BLaER1 treated with 17β-estradiol and CSF1 and Interleukin-3, amounts not matched to agents 10 nM and 100 nM (cell line): ENCODE measurements around the gene ITM2A.

Experiments
- H3K27ac ChIP-seq, 11 experiments: shearing (Covaris generic); formaldehyde crosslinking; 2 replicates each; pipeline ENCODE4 v1.8.1; 2022
- H3K27me3 ChIP-seq, 11 experiments: shearing (Covaris generic); formaldehyde crosslinking; 2 replicates each; pipeline ENCODE4 v1.8.1; 2022
- H3K36me3 ChIP-seq, 11 experiments: shearing (Covaris generic); formaldehyde crosslinking; 2 replicates each; pipeline ENCODE4 v1.8.1; 2022
- H3K4me1 ChIP-seq, 10 experiments: shearing (Covaris generic); formaldehyde crosslinking; 2 replicates each; pipeline ENCODE4 v1.8.1; 2022
- H3K4me2 ChIP-seq, 11 experiments: shearing (Covaris generic); formaldehyde crosslinking; 2 replicates each; pipeline ENCODE4 v1.8.1; 2022
- H3K4me3 ChIP-seq, 10 experiments: shearing (Covaris generic); formaldehyde crosslinking; 2 replicates each; pipeline ENCODE4 v1.8.1; 2022
- H3K9ac ChIP-seq, 11 experiments: shearing (Covaris generic); formaldehyde crosslinking; 2 replicates each; pipeline ENCODE4 v1.8.1; 2022
- H3K9me3 ChIP-seq, 11 experiments: shearing (Covaris generic); formaldehyde crosslinking; replicated peaks in 1 of 11; 2 replicates each; pipeline ENCODE4 v1.8.1; 2022
- H4K20me1 ChIP-seq, 11 experiments: shearing (Covaris generic); formaldehyde crosslinking; 2 replicates each; pipeline ENCODE4 v1.8.1; 2022
- Cebpa-rat ChIP-seq, 11 experiments: shearing (Covaris generic); IDR thresholded peaks; 2 replicates each; pipeline ENCODE4 v1.8.1; 2022

Gene ITM2A

GRCh38 chrX:79366873-79367749 lies at the start of gene ITM2A:
ITM2A (minus strand) TSS chrX:79367334; CDS start chrX:79367215, 119 bp downstream.
- H3K9me3 ChIP-seq, result peaks cover 0 to 12% (median 5%) of the 10 kb centered on the region in 11 experiments; a peak in 8 of 22 replicates
- TF ChIP-seq Cebpa-rat (IDR thresholded peaks at IDR 0.05), result no peak
- no peak within 1 kb of the TSS for H3K9ac ChIP-seq
- no peak within 1 kb of the TSS for H3K4me3 ChIP-seq
- no peaks in the 10 kb centered on the region for H3K36me3 ChIP-seq
- H3K27ac ChIP-seq, result no peak within 1 kb of the TSS
- peaks cover 0 to 3% (median 0%) of the 10 kb centered on the region in 11 experiments; a peak in 1 of 22 replicates for H4K20me1 ChIP-seq
- peaks cover 72 to 100% (median 91%) of the 10 kb centered on the region in 11 experiments for H3K27me3 ChIP-seq
- no peak within 1 kb of the TSS for H3K4me2 ChIP-seq
- no peaks in the 10 kb centered on the region for H3K4me1 ChIP-seq

- Histone ChIP-seq H3K9ac (no peak overlapping the region), H3K4me3 (no peak overlapping the region), H3K4me2 (no peak overlapping the region), H3K36me3 (no peaks in the 10 kb centered on the region), H3K9me3 (no peaks in the 10 kb centered on the region), H3K27me3 (peaks cover 44 to 92% (median 84%) of the 10 kb centered on the region in 11 experiments), H4K20me1 (no peaks in the 10 kb centered on the region), H3K27ac (no peak overlapping the region), H3K4me1 (no peaks in the 10 kb centered on the region)
- no peak for TF ChIP-seq Cebpa-rat (IDR thresholded peaks at IDR 0.05)
These were observed 47.9 kb upstream of the ITM2A start for GRCh38 chrX:79415056-79415455.

- Histone ChIP-seq H3K9ac (no peak overlapping the region), H3K4me1 (no peaks in the 10 kb centered on the region), H3K36me3 (no peaks in the 10 kb centered on the region), H3K27ac (no peak overlapping the region), H3K27me3 (peaks cover 50 to 92% (median 84%) of the 10 kb centered on the region in 11 experiments), H4K20me1 (no peaks in the 10 kb centered on the region), H3K4me2 (no peak overlapping the region), H3K9me3 (no peaks in the 10 kb centered on the region), H3K4me3 (no peak overlapping the region)
- TF ChIP-seq Cebpa-rat (IDR thresholded peaks at IDR 0.05), result no peak
These were observed 46.8 kb upstream of the ITM2A start for GRCh38 chrX:79413963-79414362.

- Histone ChIP-seq H3K27me3 (peaks cover 58 to 92% (median 84%) of the 10 kb centered on the region in 11 experiments), H3K4me3 (no peak overlapping the region), H3K4me1 (no peaks in the 10 kb centered on the region), H3K36me3 (no peaks in the 10 kb centered on the region), H3K27ac (no peak overlapping the region), H3K9ac (no peak overlapping the region), H4K20me1 (no peaks in the 10 kb centered on the region), H3K4me2 (no peak overlapping the region), H3K9me3 (no peaks in the 10 kb centered on the region)
- TF ChIP-seq Cebpa-rat (IDR thresholded peaks at IDR 0.05), result no peak
These were observed 45.8 kb upstream of the ITM2A start for GRCh38 chrX:79412972-79413371.

GRCh38 chrX:79412166-79412565 lies 45.0 kb upstream of the ITM2A start:
- Histone ChIP-seq H3K27ac (no peak overlapping the region), H4K20me1 (no peaks in the 10 kb centered on the region), H3K4me2 (no peak overlapping the region), H3K27me3 (peaks cover 65 to 96% (median 91%) of the 10 kb centered on the region in 11 experiments), H3K4me3 (no peak overlapping the region), H3K36me3 (no peaks in the 10 kb centered on the region), H3K9me3 (no peaks in the 10 kb centered on the region), H3K4me1 (no peaks in the 10 kb centered on the region), H3K9ac (no peak overlapping the region)
- no peak for TF ChIP-seq Cebpa-rat (IDR thresholded peaks at IDR 0.05)

- Histone ChIP-seq H3K9ac (no peak overlapping the region), H3K4me2 (no peak overlapping the region), H3K36me3 (no peaks in the 10 kb centered on the region), H3K27me3 (peaks cover 61 to 97% (median 93%) of the 10 kb centered on the region in 11 experiments), H3K27ac (no peak overlapping the region), H3K4me3 (no peak overlapping the region), H4K20me1 (no peaks in the 10 kb centered on the region), H3K9me3 (peaks cover 0 to 6% (median 0%) of the 10 kb centered on the region in 11 experiments; a peak in 1 of 22 replicates), H3K4me1 (no peaks in the 10 kb centered on the region)
- TF ChIP-seq Cebpa-rat (IDR thresholded peaks at IDR 0.05), result no peak
These were observed 42.5 kb upstream of the ITM2A start for GRCh38 chrX:79409657-79410056.

- no peaks in the 10 kb centered on the region for H3K4me1 ChIP-seq
- H3K4me3 ChIP-seq, result no peak overlapping the region
- H4K20me1 ChIP-seq, result no peaks in the 10 kb centered on the region
- H3K4me2 ChIP-seq, result no peak overlapping the region
- H3K27me3 ChIP-seq, result peaks cover 66 to 100% (median 97%) of the 10 kb centered on the region in 11 experiments
- H3K9me3 ChIP-seq, result peaks cover 0 to 6% (median 0%) of the 10 kb centered on the region in 11 experiments; a peak in 1 of 22 replicates
- H3K36me3 ChIP-seq, result no peaks in the 10 kb centered on the region
- H3K9ac ChIP-seq, result no peak overlapping the region
- no peak for TF ChIP-seq Cebpa-rat (IDR thresholded peaks at IDR 0.05)
- H3K27ac ChIP-seq, result no peak overlapping the region
These were observed 41.6 kb upstream of the ITM2A start for GRCh38 chrX:79408623-79409322.

GRCh38 chrX:79400623-79401022 lies 33.5 kb upstream of the ITM2A start:
- H3K4me3 ChIP-seq, result no peak overlapping the region
- H3K36me3 ChIP-seq, result no peaks in the 10 kb centered on the region
- peaks cover 0 to 4% (median 0%) of the 10 kb centered on the region in 11 experiments; a peak in 2 of 22 replicates for H3K9me3 ChIP-seq
- no peak for TF ChIP-seq Cebpa-rat (IDR thresholded peaks at IDR 0.05)
- H3K4me2 ChIP-seq, result no peak overlapping the region
- H3K27ac ChIP-seq, result no peak overlapping the region
- H3K4me1 ChIP-seq, result no peaks in the 10 kb centered on the region
- peaks cover 62 to 100% (median 94%) of the 10 kb centered on the region in 11 experiments for H3K27me3 ChIP-seq
- no peaks in the 10 kb centered on the region for H4K20me1 ChIP-seq
- no peak overlapping the region for H3K9ac ChIP-seq

GRCh38 chrX:79375340-79375739 lies 8.2 kb upstream of the ITM2A start:
- H4K20me1 ChIP-seq, result no peaks in the 10 kb centered on the region; a peak in 2 of 22 replicates
- TF ChIP-seq Cebpa-rat (IDR thresholded peaks at IDR 0.05), result no peak
- no peak overlapping the region for H3K27ac ChIP-seq

More at GRCh38 chrX:79375340-79375739, 8.2 kb upstream of the ITM2A start:
- no peak overlapping the region for H3K4me2 ChIP-seq
- no peak overlapping the region for H3K4me3 ChIP-seq
- H3K4me1 ChIP-seq, result no peaks in the 10 kb centered on the region
- peaks cover 41 to 97% (median 81%) of the 10 kb centered on the region in 11 experiments for H3K27me3 ChIP-seq
- peaks cover 0 to 7% (median 4%) of the 10 kb centered on the region in 11 experiments; a peak in 7 of 22 replicates for H3K9me3 ChIP-seq
- no peak overlapping the region for H3K9ac ChIP-seq
- no peaks in the 10 kb centered on the region for H3K36me3 ChIP-seq
